Peyer's patch (tissue), 4 donors: ENCODE data around the gene CDC42BPA. TPM values are rescaled to one million over a fixed set of nuclear protein-coding genes. Genes with fewer than 3 reads are reported as not detected.

ENCODE experiments used
- DNase-seq, 3 donors: peaks; one replicate each; pipeline ENCODE4 v3.0.0-alpha.2; 2017 to 2019
- H3K27ac ChIP-seq, 4 donors: fragments of 200-600 bp; sonication (generic); one replicate each; pipeline ENCODE4 v1.5.1; 2016 to 2019
- H3K27me3 ChIP-seq, 2 donors: fragments of 200-600 bp; sonication (generic); one replicate each; pipeline ENCODE4 v1.5.1; 2019
- H3K36me3 ChIP-seq, 3 donors: fragments of 200-600 bp; sonication (generic); one replicate each; pipeline ENCODE4 v1.5.1; 2016 to 2019
- H3K4me1 ChIP-seq, 4 donors: fragments of 200-600 bp; sonication (generic); one replicate each; pipeline ENCODE4 v1.5.1; 2016 to 2019
- H3K4me3 ChIP-seq, 4 donors: fragments of 200-600 bp; sonication (generic); 1 replicate in 3 of 4; 2 replicates in 1 of 4; pipeline ENCODE4 v1.5.1; 2016 to 2019; ENCODE audit warnings: mild to moderate bottlenecking in 1 of 4
- H3K9me3 ChIP-seq, 4 donors: fragments of 200-600 bp; sonication (generic); one replicate each; pipeline ENCODE4 v1.5.1; 2016 to 2019; ENCODE audit warnings: mild to moderate bottlenecking in 1 of 4
- CTCF ChIP-seq, 6 experiments: fragments of 450-650 bp in 4 of 6; fragments of 200-600 bp in 2 of 6; sonication (generic) in 1 of 6; IDR thresholded peaks; one replicate each; pipeline ENCODE4 v1.5.1; 2017 to 2019; ENCODE audit warnings: antibody characterized with exemption in 6 of 6, mild to moderate bottlenecking in 3 of 6, moderate library complexity in 1 of 6
- POLR2A ChIP-seq, 2 donors: fragments of 450-650 bp; IDR thresholded peaks; one replicate each; pipeline ENCODE4 v1.5.1; 2017; ENCODE audit warnings: antibody characterized with exemption in 2 of 2, mild to moderate bottlenecking in 2 of 2, moderate library complexity in 2 of 2
- total RNA-seq, 4 donors: library from RNA; depleted of rRNA; stranded (reverse); fragments of >200 nt; gene quantifications; one replicate each; pipeline ENCODE4 v1.1.0, GENCODE V29; 2016

The CDC42BPA gene
- total RNA-seq, 4 donors from 2014 or later: 49.3 to 107 (median 53.9) TPM

GRCh38 chr1:227321035-227321434 is 2.7 kb upstream of the CDC42BPA start:
- H3K9me3 ChIP-seq: no peaks in the 10 kb centered on the region
- no peaks in the 10 kb centered on the region for H3K36me3 ChIP-seq
- peaks cover 0 to 21% (median 0%) of the 10 kb centered on the region in 4 donors for H3K4me1 ChIP-seq
- DNase-seq: no peak
- H3K27ac ChIP-seq: peak overlapping the region in 1 of 4 donors; percentile 87
- TF ChIP-seq POLR2A (IDR thresholded peaks at IDR 0.05) (no peak), CTCF (IDR thresholded peaks at IDR 0.05) (no peak)
- H3K4me3 ChIP-seq: no peak overlapping the region
- H3K27me3 ChIP-seq: no peaks in the 10 kb centered on the region

GRCh38 chr1:227320476-227320875 is 2.2 kb upstream of the CDC42BPA start:
- H3K9me3 ChIP-seq: no peaks in the 10 kb centered on the region
- H3K36me3 ChIP-seq: no peaks in the 10 kb centered on the region
- no peak for DNase-seq
- no peak for TF ChIP-seq CTCF (IDR thresholded peaks at IDR 0.05)
- TF ChIP-seq POLR2A (IDR thresholded peaks at IDR 0.05): peak in 1 of 2 donors; percentile 16
- no peaks in the 10 kb centered on the region for H3K27me3 ChIP-seq
- peaks cover 0 to 21% (median 0%) of the 10 kb centered on the region in 4 donors for H3K4me1 ChIP-seq
- H3K27ac ChIP-seq: peak overlapping the region in 1 of 4 donors; percentile 87
- no peak overlapping the region for H3K4me3 ChIP-seq

- no peak for TF ChIP-seq POLR2A (IDR thresholded peaks at IDR 0.05)
- peaks cover 0 to 21% (median 0%) of the 10 kb centered on the region in 4 donors for H3K4me1 ChIP-seq
- DNase-seq: peak in 1 of 3 donors; percentile 54
- no peaks in the 10 kb centered on the region for H3K27me3 ChIP-seq
- peak overlapping the region; percentile 56 to 87 (median 64) for H3K4me3 ChIP-seq
- H3K9me3 ChIP-seq: no peaks in the 10 kb centered on the region
- no peaks in the 10 kb centered on the region for H3K36me3 ChIP-seq
- H3K27ac ChIP-seq: peak overlapping the region; percentile 73 to 99 (median 91)
Measured at GRCh38 chr1:227318853-227319607, 738 bp upstream of the CDC42BPA start.

- H3K4me1 ChIP-seq: peaks cover 0 to 21% (median 0%) of the 10 kb centered on the region in 4 donors
- no peaks in the 10 kb centered on the region for H3K9me3 ChIP-seq
- no peaks in the 10 kb centered on the region for H3K27me3 ChIP-seq
- peak overlapping the region; percentile 56 to 87 (median 64) for H3K4me3 ChIP-seq
- H3K36me3 ChIP-seq: no peaks in the 10 kb centered on the region
- H3K27ac ChIP-seq: peak overlapping the region; percentile 73 to 99 (median 91)
- no peak for DNase-seq
- peak in 2 of 6 experiments; percentile 14 to 36 for TF ChIP-seq CTCF (IDR thresholded peaks at IDR 0.05)
- no peak for TF ChIP-seq POLR2A (IDR thresholded peaks at IDR 0.05)
Measured at GRCh38 chr1:227317523-227318015, 723 bp downstream of the CDC42BPA start.

- Histone ChIP-seq H3K27ac (peak overlapping the region in 3 of 4 donors; percentile 74 to 94 (median 88)), H3K9me3 (no peaks in the 10 kb centered on the region), H3K4me3 (peak overlapping the region; percentile 56 to 87 (median 64)), H3K4me1 (peaks cover 0 to 21% (median 0%) of the 10 kb centered on the region in 4 donors), H3K27me3 (no peaks in the 10 kb centered on the region), H3K36me3 (no peaks in the 10 kb centered on the region)
- no peak for TF ChIP-seq POLR2A (IDR thresholded peaks at IDR 0.05)
- no peak for TF ChIP-seq CTCF (IDR thresholded peaks at IDR 0.05)
- DNase-seq: no peak
Measured at GRCh38 chr1:227317011-227317451, 1.3 kb downstream of the CDC42BPA start.

- Histone ChIP-seq H3K36me3 (no peaks in the 10 kb centered on the region), H3K27me3 (no peaks in the 10 kb centered on the region), H3K4me1 (peaks cover 0 to 21% (median 0%) of the 10 kb centered on the region in 4 donors), H3K4me3 (peak overlapping the region in 3 of 4 donors; percentile 56 to 87 (median 70)), H3K9me3 (no peaks in the 10 kb centered on the region), H3K27ac (peak overlapping the region in 3 of 4 donors; percentile 25 to 94 (median 74))
- DNase-seq: no peak
- TF ChIP-seq POLR2A (IDR thresholded peaks at IDR 0.05) (no peak), CTCF (IDR thresholded peaks at IDR 0.05) (no peak)
Measured at GRCh38 chr1:227316456-227316855, 1.8 kb downstream of the CDC42BPA start.
